Adrenal gland (tissue), 12 donors: ENCODE results near the gene SDK1. TPM values are rescaled to one million over a fixed set of nuclear protein-coding genes. Genes with fewer than 3 reads are reported as not detected.

Experiments
- DNase-seq, 7 donors: peaks; one replicate each; pipeline ENCODE4 v3.0.0-alpha.2; 2019 to 2020
- H3K27ac ChIP-seq, 5 donors: fragments of 200-600 bp; sonication (generic) in 4 of 5; 1 replicate in 3 of 5; 2 replicates in 2 of 5; pipeline versions ENCODE4 v1.5.1 to v1.8.0; 2016 to 2020; ENCODE audit warnings: mild to moderate bottlenecking in 1 of 5
- H3K27me3 ChIP-seq: fragments of 200-600 bp; 2 replicates; pipeline ENCODE4 v1.8.0; 2021
- H3K36me3 ChIP-seq, 2 donors: fragments of 200-600 bp; replicated peaks in 1 of 2; 1 replicate in 1 of 2; 2 replicates in 1 of 2; pipeline versions ENCODE4 v1.5.1 to v1.8.0; 2018 to 2022
- H3K4me1 ChIP-seq, 2 donors: fragments of 200-600 bp; replicated peaks in 1 of 2; 1 replicate in 1 of 2; 2 replicates in 1 of 2; pipeline versions ENCODE4 v1.5.1 to v1.8.0; 2018 to 2021
- H3K4me3 ChIP-seq, 4 donors: fragments of 200-600 bp; sonication (generic) in 3 of 4; one replicate each; pipeline ENCODE4 v1.5.1; 2016 to 2018
- H3K9me3 ChIP-seq, 3 donors: fragments of 200-600 bp; sonication (generic) in 1 of 3; replicated peaks in 1 of 3; 1 replicate in 2 of 3; 2 replicates in 1 of 3; pipeline versions ENCODE4 v1.5.1 to v1.8.0; 2016 to 2021
- CTCF ChIP-seq, 6 experiments: fragments of 450-650 bp in 4 of 6; fragments of 200-600 bp in 2 of 6; sonication (generic) in 1 of 6; IDR thresholded peaks; 1 replicate in 5 of 6; 2 replicates in 1 of 6; pipeline versions ENCODE4 v1.5.1 to v1.8.0; 2016 to 2021; ENCODE audit warnings: antibody characterized with exemption in 6 of 6, mild to moderate bottlenecking in 2 of 6, moderate library complexity in 1 of 6
- POLR2A ChIP-seq, 2 donors: fragments of 450-650 bp; IDR thresholded peaks; one replicate each; pipeline ENCODE4 v1.6.1; 2017; ENCODE audit warnings: antibody characterized with exemption in 2 of 2, mild to moderate bottlenecking in 2 of 2, moderate library complexity in 1 of 2
- WGBS, 4 donors: extraction: QIAGEN DNeasy Blood & Tissue Kit in 2 of 4; methylation state at CpG; one replicate each; pipeline versions ENCODE4 v1.1.5 to v1.1.7; 2013 to 2017; 5-methylcytosine and 5-hydroxymethylcytosine counted together
- intact Hi-C, 2 donors: fragments of 100-400 bp; cut with DNase I; formaldehyde crosslinking; loops; one replicate each; pipeline versions ENCODE4 v1.14.1 to v1.15.0; 2022 to 2023
- polyA plus RNA-seq, 3 donors: library from polyadenylated mRNA; stranded (reverse); fragments of 200-250 nt in 2 of 3; fragments of 350-450 nt in 1 of 3; fragmentation: Illumina TruSeq in 1 of 3; extraction: RNeasy Lipid Tissue Mini Kit (QIAGEN cat#74804) in 1 of 3; gene quantifications; one replicate each; pipeline ENCODE4 v1.2.3, GENCODE V29; 2013 to 2014
- total RNA-seq, 9 donors: library from RNA; depleted of rRNA in 4 of 9; stranded (reverse); fragments of >200 nt in 4 of 9; fragments of 120-200 nt in 1 of 9; fragmentation: NEBNext Ultra II Directional in 1 of 9; extraction: Animal tissue kit (Norgen Biotek cat#: 25700) in 1 of 9; gene quantifications; one replicate each; pipeline versions ENCODE4 v1.1.0 to v1.2.4, GENCODE V29; 2013 to 2023
- donor health status: healthy with polysubstance abuse.
- donor health status: Bipolar disorder and iron deficiency.
- donor health status: DM: yes; HTN: yes; CAD: no.
- donor health status: DM: no; HTN: no; CAD: no.
- donor health status: DM: no; HTN: no; CAD: no.
- donor health status: DM: yes; HTN: yes; CAD: no.

The SDK1 gene
- total and polyA plus RNA-seq, 12 donors: 0.50 to 3.6 (median 1.5) TPM

DNA sequence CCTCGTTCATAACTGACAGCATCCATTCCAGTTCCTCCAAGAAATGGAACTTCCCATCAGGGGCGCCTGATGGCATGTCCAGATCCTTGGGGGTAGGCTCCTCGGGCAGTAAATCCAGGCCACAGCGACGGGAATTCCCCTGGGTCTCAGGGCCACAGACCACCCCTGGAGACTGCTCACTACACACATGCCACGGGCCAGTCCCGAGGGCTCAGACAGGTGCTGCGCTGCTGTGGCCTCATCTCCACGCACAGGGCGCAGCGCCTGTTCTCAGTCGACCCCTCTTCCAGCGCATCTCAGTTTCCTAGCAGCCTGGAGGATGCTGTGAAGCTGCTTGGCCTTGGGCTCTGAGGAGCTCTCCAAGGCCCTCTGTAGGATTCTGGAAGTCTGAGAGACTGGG, 907.5 kb downstream of the SDK1 start:
- no peak overlapping the region for H3K4me3 ChIP-seq
- no peaks in the 10 kb centered on the region for H3K9me3 ChIP-seq
- H3K27me3 ChIP-seq: no peaks in the 10 kb centered on the region
- intact Hi-C loops: no loop called here
- TF ChIP-seq POLR2A (IDR thresholded peaks at IDR 0.05): no peak
- TF ChIP-seq CTCF (IDR thresholded peaks at IDR 0.05): no peak
- no peak for DNase-seq
- 82 to 87% (median 84%) methylated on average over 9 to 13 of the region's 13 CpGs for WGBS, 4 donors
- H3K36me3 ChIP-seq: no peaks in the 10 kb centered on the region
- no peak overlapping the region for H3K27ac ChIP-seq
- H3K4me1 ChIP-seq: no peaks in the 10 kb centered on the region

GRCh38 chr7:4209126-4209525, 908.1 kb downstream of the SDK1 start:
- intact Hi-C loops: no loop called here
- H3K27me3 ChIP-seq: no peaks in the 10 kb centered on the region
- no peak overlapping the region for H3K4me3 ChIP-seq
- TF ChIP-seq POLR2A (IDR thresholded peaks at IDR 0.05) (no peak), CTCF (IDR thresholded peaks at IDR 0.05) (no peak)
- no peak overlapping the region for H3K27ac ChIP-seq
- 75 to 90% (median 86%) methylated on average over 4 to 10 of the region's 10 CpGs for WGBS, 4 donors
- DNase-seq: no peak
- H3K36me3 ChIP-seq: no peaks in the 10 kb centered on the region
- H3K9me3 ChIP-seq: no peaks in the 10 kb centered on the region
- no peaks in the 10 kb centered on the region for H3K4me1 ChIP-seq

- Histone ChIP-seq H3K4me1 (no peaks in the 10 kb centered on the region), H3K9me3 (no peaks in the 10 kb centered on the region), H3K36me3 (no peaks in the 10 kb centered on the region), H3K4me3 (no peak overlapping the region), H3K27ac (no peak overlapping the region), H3K27me3 (no peaks in the 10 kb centered on the region)
- WGBS, 4 donors: 81 to 94% (median 86%) methylated on average over 13 to 20 of the region's 20 CpGs
- TF ChIP-seq POLR2A (IDR thresholded peaks at IDR 0.05) (no peak), CTCF (IDR thresholded peaks at IDR 0.05) (no peak)
- intact Hi-C loops: no loop called here
- no peak for DNase-seq
Observed at GRCh38 chr7:4209966-4210365, 908.9 kb downstream of the SDK1 start.

GRCh38 chr7:4210821-4211220, 909.8 kb downstream of the SDK1 start:
- 87 to 93% (median 89%) methylated on average over 9 to 13 of the region's 13 CpGs for WGBS, 4 donors

More at GRCh38 chr7:4210821-4211220, 909.8 kb downstream of the SDK1 start:
- intact Hi-C loops: no loop called here
- TF ChIP-seq CTCF (IDR thresholded peaks at IDR 0.05): no peak
- TF ChIP-seq POLR2A (IDR thresholded peaks at IDR 0.05): no peak
- Histone ChIP-seq H3K27me3 (no peaks in the 10 kb centered on the region), H3K9me3 (no peaks in the 10 kb centered on the region), H3K4me1 (no peaks in the 10 kb centered on the region), H3K27ac (no peak overlapping the region), H3K36me3 (no peaks in the 10 kb centered on the region), H3K4me3 (no peak overlapping the region)
- no peak for DNase-seq
